ENCODE measurements around the gene ACKR4. TPM values are rescaled to one million over a fixed set of nuclear protein-coding genes. Genes with fewer than 3 reads are reported as not detected.
A peak's percentile ranks its signal among the peaks of the same experiment; 100 is the strongest.

ACKR4 gene
- total and polyA plus RNA-seq, 2 donors (not counting 3 experiments of a cell fraction or from before 2014, with no cell fraction given), result 3.2 to 14.3 TPM

- Histone ChIP-seq H3K4me2 (ENCODE audit: insufficient read depth, low read length) (peak overlapping the region; percentile 66), H3K9ac (replicated peaks; ENCODE audit: extremely low read depth, insufficient read depth, low read length) (peak overlapping the region; percentile 28), H3K79me2 (ENCODE audit: control insufficient read depth, insufficient read depth, low read length) (no peaks in the 10 kb centered on the region), H3K36me3 (ENCODE audit: control insufficient read depth in 2 of 2, extremely low read depth in 1 of 2, insufficient read depth in 2 of 2, low read length in 2 of 2) (no peaks in the 10 kb centered on the region), H2AFZ (ENCODE audit: low read depth, low read length) (peak overlapping the region; percentile 90), H4K20me1 (replicated peaks; ENCODE audit: control insufficient read depth, extremely low read depth, insufficient read depth, low read length) (no peaks in the 10 kb centered on the region), H3K27me3 (ENCODE audit: control insufficient read depth in 2 of 2, insufficient read depth in 2 of 2, low read length in 2 of 2) (no peaks in the 10 kb centered on the region), H3K9me1 (replicated peaks; ENCODE audit: control insufficient read depth, extremely low read depth, insufficient read depth, low read length) (no peaks in the 10 kb centered on the region), H3K4me1 (ENCODE audit: control insufficient read depth, extremely low read depth, insufficient read depth, low read length) (peaks cover 38% of the 10 kb centered on the region), H3K9me3 (replicated peaks; ENCODE audit: control insufficient read depth, insufficient read depth, low read length) (no peaks in the 10 kb centered on the region), H3K4me3 (replicated peaks in 1 of 3; ENCODE audit: insufficient read depth in 1 of 3, low read depth in 1 of 3, low read length in 3 of 3) (no peak overlapping the region), H3K27ac (ENCODE audit: insufficient read depth, low read depth, low read length) (peak overlapping the region; percentile 90)
- intact Hi-C loops (cut with micrococcal nuclease), result no loop called here
- ChIA-PET CTCF (interaction anchor here (0.7 to 4.6 kb wide), 8 partner anchors 16 to 57 kb away, joined by 3 to 35 read pairs (median 4); no protein-coding TSS in a partner anchor), POLR2A (no interaction called here)
- dilution Hi-C loops (cut with MboI; ENCODE audit: extremely low pct_ligation_motif_present, low sequenced_read_pairs), result no loop called here
- TF ChIP-seq GATA2 (IDR thresholded peaks at IDR 0.05; ENCODE audit: insufficient read depth, insufficient read length, low read depth, low read length) (no peak), MYC (IDR thresholded peaks at IDR 0.05; ENCODE audit: low read depth, low read length) (no peak), CTCF (IDR thresholded peaks at IDR 0.05; ENCODE audit: extremely low read depth in 1 of 2, insufficient read depth in 1 of 2, low read depth in 1 of 2, low read length in 2 of 2) (no peak), JUN (IDR thresholded peaks at IDR 0.05; ENCODE audit: borderline replicate concordance, insufficient read depth, insufficient read length, low read depth) (no peak), POLR2A (IDR thresholded peaks at IDR 0.05; ENCODE audit: low read depth, low read length) (no peak), EZH2 (IDR thresholded peaks at IDR 0.05; ENCODE audit: borderline replicate concordance, low read depth, low read length, severe bottlenecking) (no peak), FOS (IDR thresholded peaks at IDR 0.05; ENCODE audit: borderline replicate concordance, insufficient read depth, low read length) (no peak), POLR2AphosphoS5 (IDR thresholded peaks at IDR 0.05; ENCODE audit: insufficient read depth, low read depth, low read length) (no peak), MAX (IDR thresholded peaks at IDR 0.05; ENCODE audit: insufficient read depth, insufficient read length) (no peak)
- DNase-seq (ENCODE audit: low read depth, low spot score) (no peak), FAIRE-seq (no peak)
- BruUV-seq (replicated peaks), result no TSS peak
Observed at GRCh38 chr3:132593241-132593946, 3.7 kb upstream of the ACKR4 start.
